Putamen (tissue), 1 donor: Measurements from ENCODE around the gene PHGDH.
"Not testable (repeated sequence)": the region's sequence is repeated elsewhere in the genome, so short reads cannot be mapped to it uniquely, and the experiment has no call there.

Experiments
- DNase-seq: peaks from one replicate; pipeline ENCODE4 v3.0.0-alpha.2; 2016; ENCODE audit warnings: low spot score

The PHGDH gene

GRCh38 chr1:119711804-119712341, at the start of gene PHGDH:
TSS of gene PHGDH (plus strand) at chr1:119711934. CDS start at chr1:119712023, 89 bp downstream.
- DNase-seq, result peak; percentile 81

DNA sequence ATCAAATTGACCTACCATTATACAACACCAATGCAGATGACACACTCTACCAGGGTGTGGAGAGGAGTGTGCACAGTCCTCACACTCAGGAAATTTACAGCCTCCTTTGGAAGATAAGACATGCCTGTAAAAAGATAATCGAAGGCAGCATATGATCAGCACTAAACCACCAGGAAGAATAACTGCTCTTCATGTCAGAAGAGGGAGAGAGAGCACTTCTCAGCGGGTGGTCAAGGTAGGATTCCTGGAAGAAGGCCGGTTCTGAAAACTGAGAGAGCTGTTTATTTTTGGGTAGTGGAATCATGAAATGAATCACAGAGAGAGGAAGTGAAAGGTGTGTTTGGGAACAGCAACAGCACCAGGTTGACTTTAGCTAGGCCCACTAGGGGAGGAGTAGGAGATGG, 49.7 kb upstream of the PHGDH start:
- DNase-seq, result no peak

DNA sequence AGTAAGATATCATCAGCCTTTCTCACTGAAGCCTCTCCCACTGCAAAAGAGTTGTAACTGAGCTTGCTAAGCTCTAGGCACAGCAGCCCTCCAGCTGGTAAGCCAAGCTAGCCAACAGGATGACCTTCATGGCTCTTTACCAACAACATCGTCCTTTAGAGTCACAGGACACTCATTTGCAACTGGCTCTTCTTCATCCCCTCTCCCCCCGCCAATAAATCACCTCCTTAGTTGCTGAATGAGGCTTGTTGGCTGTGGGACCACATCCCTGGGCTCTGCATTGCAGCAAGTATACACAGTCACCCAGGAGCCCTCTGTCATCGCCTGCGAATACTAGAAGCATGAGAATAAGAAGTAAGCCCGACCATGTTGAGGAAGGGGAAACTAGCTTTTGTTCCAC, 47.7 kb upstream of the PHGDH start:
- no peak for DNase-seq

DNA sequence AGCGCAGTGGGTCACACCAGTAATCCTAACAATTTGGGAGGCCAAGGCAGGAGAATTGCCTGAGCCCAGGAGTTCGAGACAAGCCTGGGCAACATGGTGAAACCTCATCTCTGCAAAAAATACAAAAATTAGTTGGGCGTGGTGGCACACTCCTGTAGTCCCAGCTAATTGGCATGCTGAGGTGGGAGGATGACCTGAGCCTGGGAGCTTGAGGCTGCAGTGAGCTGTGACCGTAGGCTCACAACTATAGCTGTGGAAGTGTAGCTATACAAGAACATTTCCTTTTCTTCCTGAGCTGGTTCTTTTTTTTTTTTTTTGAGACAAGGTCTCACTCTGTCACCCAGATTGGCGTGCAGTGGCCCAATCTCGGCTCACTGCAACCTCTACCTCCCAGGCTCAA, 44.6 kb upstream of the PHGDH start:
- no peak for DNase-seq

- no peak for DNase-seq
These were observed 40.8 kb upstream of the PHGDH start for GRCh38 chr1:119670898-119671297.

GRCh38 chr1:119673171-119673940, 38.4 kb upstream of the PHGDH start:
- no peak for DNase-seq

DNA sequence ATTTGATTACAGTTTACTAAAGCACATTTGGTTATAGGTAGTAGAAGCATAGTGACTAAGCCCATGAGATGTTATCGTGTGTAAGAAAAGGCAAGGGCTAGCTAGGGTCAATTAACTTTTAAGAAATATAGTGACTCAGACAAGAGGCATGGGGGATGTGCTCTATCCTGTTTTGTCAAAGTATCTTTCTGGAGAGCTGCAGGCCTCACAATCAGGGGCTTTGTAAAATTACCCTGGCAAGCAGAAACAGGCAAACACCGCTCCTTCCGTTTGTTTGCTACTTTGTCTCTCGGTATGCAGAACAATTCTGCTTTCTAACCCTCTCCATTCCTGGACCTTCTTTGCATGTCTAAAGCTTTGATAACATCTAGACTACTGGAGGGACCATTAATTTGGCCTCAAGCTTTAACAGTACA, 37.6 kb upstream of the PHGDH start:
- no peak for DNase-seq

- DNase-seq, result peak; percentile 35
These were observed 36.9 kb upstream of the PHGDH start for GRCh38 chr1:119674835-119675289.

DNA sequence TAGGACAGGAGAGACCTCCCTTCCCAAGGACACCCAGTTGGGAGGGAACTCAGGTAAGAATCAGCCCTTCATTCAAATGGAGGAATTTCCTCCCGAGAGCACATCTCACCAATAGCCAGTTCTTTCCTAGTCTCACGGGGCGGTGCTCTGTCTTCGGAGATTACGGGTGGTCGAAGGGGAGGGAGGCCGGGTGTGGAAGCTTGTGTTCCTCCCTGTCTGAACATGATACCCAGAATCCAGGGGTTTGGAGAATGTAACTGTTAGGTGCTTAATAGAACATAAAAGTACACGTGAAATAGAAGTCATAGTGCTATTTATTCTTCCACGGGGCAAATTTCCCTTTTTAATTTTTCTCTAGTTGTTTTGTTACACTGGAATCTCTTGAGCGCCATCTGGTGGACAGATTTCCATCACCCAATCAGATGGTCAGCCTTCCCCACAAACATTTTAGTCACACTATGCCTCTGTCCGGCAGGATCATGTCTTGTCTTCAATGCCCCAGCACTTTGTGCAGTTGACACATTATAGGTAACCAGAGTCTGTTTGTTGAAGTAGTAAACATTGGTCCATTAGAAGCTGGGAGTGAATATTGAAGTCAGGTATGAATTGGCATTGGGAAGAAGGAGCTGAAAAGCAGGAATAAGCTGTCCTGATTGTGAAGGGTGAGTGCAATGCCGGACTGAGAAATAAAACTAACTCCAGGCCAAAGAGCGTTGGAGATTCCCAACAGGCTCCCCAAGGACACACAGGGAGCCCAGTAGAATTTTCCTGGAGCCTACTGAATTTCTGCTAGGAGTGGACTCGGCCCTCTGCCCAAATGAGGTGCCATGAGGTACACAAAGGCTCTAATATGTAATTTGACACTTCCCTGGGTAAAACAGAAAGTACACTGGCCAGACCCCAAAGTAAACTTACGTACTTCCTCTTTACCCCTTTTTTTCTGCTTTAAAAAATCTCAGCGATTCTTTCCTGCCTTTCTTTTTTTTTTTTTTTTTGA, 36.1 kb upstream of the PHGDH start:
- peak; percentile 86 for DNase-seq

DNA sequence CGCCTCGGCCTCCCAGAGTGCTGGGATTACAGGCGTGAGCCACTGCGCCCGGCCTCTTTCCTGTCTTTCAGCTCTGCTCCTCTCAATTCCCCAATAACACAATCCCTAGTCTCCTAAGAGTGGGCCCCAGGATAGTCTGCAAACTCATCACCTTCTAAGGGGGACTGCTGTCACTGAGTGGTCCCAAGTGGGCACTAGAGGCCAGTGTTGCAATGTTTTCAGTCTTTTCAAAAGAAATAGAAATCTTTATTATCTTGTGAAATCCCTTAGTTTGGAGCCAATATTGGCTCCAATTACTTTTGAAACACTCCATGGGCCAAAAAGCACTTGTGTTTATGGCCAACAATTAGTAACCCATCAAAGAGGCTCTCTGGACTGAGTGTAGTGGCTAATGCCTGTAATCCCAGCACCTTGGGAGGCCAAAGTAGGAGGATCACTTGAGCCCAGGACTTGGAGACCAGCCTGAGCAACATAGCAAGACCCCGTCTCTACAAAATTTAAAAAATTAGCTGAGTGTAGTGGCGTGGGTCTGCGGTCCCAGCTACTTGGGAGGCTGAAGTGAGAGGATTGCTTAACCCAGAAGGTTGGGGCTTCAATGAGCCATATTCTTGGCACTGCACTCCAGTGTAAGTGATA, 35.0 kb upstream of the PHGDH start:
- no peak for DNase-seq

DNA sequence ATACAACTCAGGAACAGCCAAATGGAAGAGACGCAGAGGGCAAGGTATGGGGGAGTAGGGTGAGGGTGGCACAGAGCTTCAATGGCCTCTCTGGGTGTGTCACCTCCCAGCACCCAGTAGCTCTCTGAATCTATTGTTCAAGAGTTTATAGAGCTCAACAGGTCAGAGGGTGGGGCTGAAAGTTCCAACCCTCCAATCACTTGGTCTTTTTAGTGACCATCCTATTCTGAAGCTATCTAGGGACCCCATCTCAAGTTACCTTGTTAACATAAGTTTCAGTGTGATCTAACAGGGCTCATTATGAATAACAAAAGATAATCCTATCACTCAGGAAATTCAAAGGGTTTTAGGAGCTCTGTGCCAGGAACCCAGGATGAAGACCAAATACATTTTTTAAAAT, 32.5 kb upstream of the PHGDH start:
- no peak for DNase-seq

- no peak for DNase-seq
These were observed 31.5 kb upstream of the PHGDH start for GRCh38 chr1:119680193-119680592.

- DNase-seq, result no peak
These were observed 31.0 kb upstream of the PHGDH start for GRCh38 chr1:119680723-119681122.

DNA sequence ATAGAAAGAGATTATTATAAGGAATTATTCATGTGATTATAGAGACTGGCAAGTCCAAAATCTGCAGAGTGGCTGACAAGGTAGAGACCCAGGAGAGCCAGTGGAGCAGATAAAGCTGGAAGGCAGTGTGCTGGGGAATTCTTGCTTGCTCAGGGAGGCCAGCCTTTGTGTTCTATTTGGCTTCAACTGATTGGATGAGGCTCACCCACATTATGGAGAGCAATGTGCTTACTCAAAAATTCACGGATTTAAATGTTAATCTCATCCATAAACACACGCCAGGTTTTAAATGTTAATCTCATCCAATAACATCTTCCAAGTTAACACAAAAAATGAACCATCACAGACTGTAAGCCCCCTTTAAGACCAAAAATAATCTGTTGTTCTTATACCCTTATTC, 30.2 kb upstream of the PHGDH start:
- DNase-seq, result no peak

GRCh38 chr1:119682141-119682540, 29.6 kb upstream of the PHGDH start:
- DNase-seq, result no peak

- no peak for DNase-seq
These were observed 27.8 kb upstream of the PHGDH start for GRCh38 chr1:119683893-119684292.

DNA sequence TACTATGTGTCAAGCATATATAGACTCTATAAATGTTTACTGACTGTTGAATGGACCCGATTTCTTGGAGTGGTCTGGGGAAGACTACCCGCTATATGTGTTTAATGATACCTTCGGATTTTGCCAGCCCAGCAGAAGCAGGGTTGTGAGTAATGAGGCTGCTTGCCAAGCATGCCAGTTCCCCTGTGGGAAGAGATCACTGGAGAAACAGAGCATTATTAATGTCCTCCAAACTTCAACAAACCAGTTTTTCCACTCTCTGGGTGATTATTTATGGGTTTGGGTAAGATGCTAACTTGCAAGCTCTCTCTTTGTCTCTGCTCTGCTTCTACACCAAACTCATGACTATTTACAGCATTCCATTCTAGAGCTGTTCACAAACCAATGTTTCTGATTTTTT, 25.1 kb upstream of the PHGDH start:
- no peak for DNase-seq

- DNase-seq, result no peak
These were observed 24.2 kb upstream of the PHGDH start for GRCh38 chr1:119687434-119688079.

DNA sequence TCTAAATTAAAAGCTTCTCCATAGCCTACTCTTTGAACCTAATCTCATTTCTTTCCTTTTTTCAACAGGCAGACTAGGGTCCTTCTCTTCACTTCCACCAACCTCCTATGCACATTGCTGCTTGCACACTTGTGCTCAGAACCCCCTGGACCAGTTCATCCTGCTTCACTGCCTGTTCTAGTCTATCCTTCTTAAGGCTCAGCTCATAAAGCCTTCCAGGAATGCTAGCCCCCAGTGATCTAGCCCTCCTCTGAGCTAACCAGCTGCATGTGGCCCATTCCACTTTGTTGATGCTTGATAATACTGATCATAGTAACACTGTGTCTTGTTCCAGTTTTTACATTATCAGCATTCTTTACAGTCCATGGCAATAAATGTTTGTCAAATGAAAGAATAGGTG, 22.9 kb upstream of the PHGDH start:
- no peak for DNase-seq

DNA sequence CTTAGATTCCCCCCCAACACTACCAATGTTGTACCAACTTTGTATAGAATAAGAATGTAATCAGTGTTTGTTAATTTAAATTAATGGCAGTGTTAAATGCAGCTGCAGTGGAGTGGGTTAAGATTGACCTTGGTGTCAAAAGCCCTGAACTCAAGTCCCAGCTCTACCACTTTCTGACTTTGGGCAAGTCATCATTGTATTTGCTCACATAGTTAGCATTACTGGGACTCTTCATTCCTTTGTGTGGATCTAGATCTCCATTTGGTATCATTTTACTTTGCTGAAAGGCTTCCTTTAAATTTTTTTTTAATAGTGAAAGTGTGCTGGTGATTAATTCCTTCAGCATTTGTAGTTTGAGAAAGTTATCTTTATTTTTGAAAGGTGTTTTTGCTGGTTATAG, 22.2 kb upstream of the PHGDH start:
- DNase-seq, result no peak

DNA sequence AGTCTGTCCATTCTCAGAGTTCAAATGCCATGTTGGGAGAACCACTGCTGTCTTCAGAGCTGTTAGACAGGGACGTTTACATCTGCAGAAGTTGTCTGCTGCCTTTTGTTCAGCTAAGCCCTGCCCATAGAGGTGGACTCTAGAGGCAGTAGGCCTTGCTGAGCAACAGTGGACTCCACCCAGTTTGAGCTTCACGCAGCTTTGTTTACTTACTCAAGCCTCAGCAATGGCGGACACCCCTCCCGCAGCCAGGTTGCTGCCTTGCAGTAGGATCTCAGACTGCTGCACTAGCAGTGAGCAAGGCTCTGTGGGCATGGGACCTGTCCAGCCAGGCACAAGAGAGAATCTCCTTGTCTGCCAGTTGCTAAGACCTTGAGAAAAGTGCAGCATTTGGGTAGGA, 14.9 kb upstream of the PHGDH start:
- not testable (repeated sequence) for DNase-seq

DNA sequence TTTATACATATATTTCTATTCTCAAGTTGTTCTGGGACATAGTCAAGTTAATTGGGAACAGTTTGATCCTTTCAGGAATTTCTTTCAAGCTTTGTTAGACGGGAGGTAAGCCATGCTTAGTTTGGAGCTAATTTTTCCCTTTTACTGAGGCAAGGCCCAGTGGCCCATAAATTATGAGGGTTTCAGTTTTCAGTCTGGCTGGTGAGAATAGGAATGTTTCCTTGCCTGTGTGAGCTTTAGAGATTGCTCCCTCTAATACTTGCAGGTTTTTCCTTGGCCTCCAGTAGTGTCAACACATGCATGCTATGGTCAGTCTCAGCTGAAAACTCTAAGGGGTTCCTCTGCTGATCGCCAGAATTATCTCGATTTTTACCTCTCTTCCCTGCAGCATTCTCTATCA, 14.1 kb upstream of the PHGDH start:
- DNase-seq, result no peak
